Measurements from ENCODE around the gene ARL17B. TPM values are rescaled to one million over a fixed set of nuclear protein-coding genes. Genes with fewer than 3 reads are reported as not detected.
"Not testable (repeated sequence)": the region's sequence is repeated elsewhere in the genome, so short reads cannot be mapped to it uniquely, and the experiment has no call there.

The ARL17B gene
- total RNA-seq, 2 donors from 2014 or later: 20.1 to 39.7 TPM

- H3K27ac ChIP-seq; H3K4me1 ChIP-seq (replicated peaks); H3K4me3 ChIP-seq; DNase-seq (ENCODE audit: low spot score); H3K9me3 ChIP-seq; intact Hi-C loops (cut with DNase I); H3K36me3 ChIP-seq; H3K27me3 ChIP-seq (replicated peaks; ENCODE audit: insufficient read depth): not testable (repeated sequence)
- no CpG with 5 or more reads among the region's 3 CpGs for WGBS
Measured at GRCh38 chr17:46367520-46367919, 6.0 kb upstream of the ARL17B start.

DNA sequence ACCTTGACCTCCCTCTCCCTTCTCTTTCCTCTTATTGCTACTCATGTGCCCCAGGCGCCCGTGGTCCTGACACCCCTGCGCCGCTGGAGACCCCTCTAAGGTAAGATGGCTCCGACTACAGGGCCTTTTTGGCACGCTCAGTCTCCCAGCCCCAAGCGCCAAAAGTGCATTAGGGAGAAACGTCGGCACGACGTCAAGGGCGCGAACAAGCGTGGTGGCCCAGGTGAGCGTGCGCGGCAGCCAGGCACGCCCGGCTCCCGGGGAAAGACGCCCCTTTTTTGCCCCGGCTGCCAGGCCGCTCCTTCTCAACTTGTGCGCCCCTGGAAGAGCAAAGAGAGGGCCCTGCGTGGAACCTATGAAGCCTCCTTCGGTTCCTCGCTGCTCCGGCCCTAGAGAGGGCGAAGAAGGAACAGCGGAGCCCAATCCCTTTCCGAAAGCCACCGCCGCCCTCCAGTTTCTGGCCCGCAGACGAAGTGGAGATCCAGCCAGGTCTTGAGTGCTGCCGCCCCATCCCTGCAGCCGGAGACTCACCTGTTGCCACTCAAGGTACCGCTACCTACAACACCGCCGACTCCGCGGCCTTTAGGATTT, 326 bp downstream of the ARL17B start:
- DNase-seq (ENCODE audit: low spot score); H3K9me3 ChIP-seq; intact Hi-C loops (cut with DNase I); H3K4me3 ChIP-seq; H3K36me3 ChIP-seq; H3K4me1 ChIP-seq (replicated peaks); H3K27ac ChIP-seq; H3K27me3 ChIP-seq (replicated peaks; ENCODE audit: insufficient read depth): not testable (repeated sequence)
- no CpG with 5 or more reads among the region's 42 CpGs for WGBS

GRCh38 chr17:46353856-46354255, 7.7 kb downstream of the ARL17B start:
- no CpG with 5 or more reads among the region's 4 CpGs for WGBS
- H3K36me3 ChIP-seq; H3K4me1 ChIP-seq (replicated peaks); H3K9me3 ChIP-seq; intact Hi-C loops (cut with DNase I); H3K4me3 ChIP-seq; H3K27ac ChIP-seq; DNase-seq (ENCODE audit: low spot score); H3K27me3 ChIP-seq (replicated peaks; ENCODE audit: insufficient read depth): not testable (repeated sequence)

DNA sequence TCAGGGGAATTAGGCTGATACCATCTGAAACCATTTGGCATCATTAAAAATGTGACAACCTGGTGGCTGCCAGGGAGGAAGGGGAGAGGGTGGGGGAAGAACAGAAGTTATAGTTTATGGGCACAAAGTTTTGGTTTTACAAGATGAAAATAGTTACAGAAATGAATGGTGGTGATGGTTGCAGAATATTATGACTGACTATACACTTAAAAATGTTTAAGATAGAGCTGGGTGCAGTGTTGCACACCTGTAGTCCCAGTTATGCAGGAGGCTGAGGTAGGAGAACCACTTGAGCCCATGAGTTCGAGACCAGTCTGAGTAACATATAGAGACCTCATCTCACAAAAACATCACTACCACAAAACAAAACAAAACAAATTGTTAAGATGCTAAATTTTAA, 12.5 kb downstream of the ARL17B start:
- H3K4me1 ChIP-seq (replicated peaks); H3K36me3 ChIP-seq; H3K9me3 ChIP-seq; H3K27ac ChIP-seq; H3K4me3 ChIP-seq; DNase-seq (ENCODE audit: low spot score); intact Hi-C loops (cut with DNase I); H3K27me3 ChIP-seq (replicated peaks; ENCODE audit: insufficient read depth): not testable (repeated sequence)
- no CpG with 5 or more reads among the region's 1 CpG for WGBS

DNA sequence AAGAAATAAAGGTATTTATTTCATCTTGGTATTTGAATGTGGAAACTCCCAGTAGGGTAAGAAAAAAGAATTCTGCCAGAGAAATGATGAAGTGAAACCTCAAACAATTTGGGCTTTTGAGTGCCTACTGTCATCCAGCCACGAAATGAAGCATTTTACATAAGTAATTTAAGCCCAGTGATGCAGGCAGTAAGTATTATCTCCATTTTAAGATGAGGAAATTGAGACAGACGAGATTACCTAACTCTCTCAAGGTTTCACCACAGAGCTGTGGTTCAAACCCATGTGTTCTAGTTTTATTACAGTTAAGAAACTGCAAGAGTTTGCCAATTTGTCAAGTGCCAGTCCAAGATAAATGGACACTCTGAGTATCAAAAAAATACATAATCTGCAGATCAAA, 13.2 kb downstream of the ARL17B start:
- DNase-seq (ENCODE audit: low spot score); H3K4me1 ChIP-seq (replicated peaks); intact Hi-C loops (cut with DNase I); H3K36me3 ChIP-seq; H3K9me3 ChIP-seq; H3K27ac ChIP-seq; H3K4me3 ChIP-seq; H3K27me3 ChIP-seq (replicated peaks; ENCODE audit: insufficient read depth): not testable (repeated sequence)
- no CpG with 5 or more reads among the region's 2 CpGs for WGBS

- DNase-seq (ENCODE audit: low spot score); H3K4me3 ChIP-seq; intact Hi-C loops (cut with DNase I); H3K36me3 ChIP-seq; H3K4me1 ChIP-seq (replicated peaks); H3K27ac ChIP-seq; H3K27me3 ChIP-seq (replicated peaks; ENCODE audit: insufficient read depth); H3K9me3 ChIP-seq: not testable (repeated sequence)
- no CpG with 5 or more reads among the region's 3 CpGs for WGBS
Measured at GRCh38 chr17:46342131-46342530, 19.4 kb downstream of the ARL17B start.

DNA sequence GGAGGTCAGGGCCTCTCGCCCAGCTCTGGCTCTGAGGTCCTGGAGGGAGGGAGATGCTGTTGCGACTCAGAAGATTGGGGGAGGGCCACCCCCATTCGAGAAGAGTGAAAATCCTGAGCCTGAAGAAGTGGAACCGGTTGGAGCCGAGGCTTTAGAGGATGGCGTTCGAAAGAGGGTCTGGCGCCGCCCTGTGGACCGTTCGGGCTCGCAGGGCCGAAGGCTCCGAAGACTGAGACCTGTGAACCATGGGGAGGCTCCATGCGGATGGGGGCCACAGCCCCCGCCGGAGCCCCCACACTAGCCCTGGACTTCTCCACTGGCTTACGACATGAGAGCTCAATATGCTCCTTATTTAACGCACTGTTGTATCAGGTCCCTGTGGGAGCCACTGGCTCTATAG, 20.3 kb downstream of the ARL17B start:
- H3K27ac ChIP-seq; H3K4me3 ChIP-seq; H3K27me3 ChIP-seq (replicated peaks; ENCODE audit: insufficient read depth); H3K36me3 ChIP-seq; DNase-seq (ENCODE audit: low spot score); intact Hi-C loops (cut with DNase I); H3K4me1 ChIP-seq (replicated peaks); H3K9me3 ChIP-seq: not testable (repeated sequence)
- no CpG with 5 or more reads among the region's 19 CpGs for WGBS

DNA sequence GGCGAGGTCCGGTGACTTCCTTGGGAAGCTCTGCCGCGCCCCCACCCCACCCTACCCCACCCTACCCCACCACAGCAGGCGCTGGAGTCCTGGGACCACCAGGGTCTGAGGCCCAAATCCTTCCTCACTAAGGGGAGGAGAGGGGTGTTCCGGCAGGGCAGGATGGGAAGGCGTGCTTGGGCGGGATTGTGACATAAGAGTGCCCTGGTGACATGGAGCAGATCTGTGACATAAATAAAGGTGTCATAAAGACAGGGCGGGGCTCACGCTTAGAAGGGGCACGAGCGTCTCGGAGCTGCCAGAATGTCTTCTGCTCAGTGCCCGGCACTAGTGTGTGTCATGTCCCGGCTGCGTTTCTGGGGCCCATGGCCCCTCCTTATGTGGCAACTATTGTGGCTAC, 66.7 kb downstream of the ARL17B start, which contains the start of gene LRRC37A:
Gene LRRC37A (plus strand): TSS at position 301 of the 400 bp plus-strand sequence. CDS start 3 bp downstream, at position 304.
- H3K27me3 ChIP-seq (replicated peaks; ENCODE audit: insufficient read depth); H3K4me3 ChIP-seq; H3K9me3 ChIP-seq; DNase-seq (ENCODE audit: low spot score); intact Hi-C loops (cut with DNase I); H3K36me3 ChIP-seq; H3K4me1 ChIP-seq (replicated peaks); H3K27ac ChIP-seq: not testable (repeated sequence)
- WGBS: no CpG with 5 or more reads among the region's 16 CpGs

GRCh38 chr17:46291618-46292017, 69.9 kb downstream of the ARL17B start:
- intact Hi-C loops (cut with DNase I): not testable (repeated sequence)

DNA sequence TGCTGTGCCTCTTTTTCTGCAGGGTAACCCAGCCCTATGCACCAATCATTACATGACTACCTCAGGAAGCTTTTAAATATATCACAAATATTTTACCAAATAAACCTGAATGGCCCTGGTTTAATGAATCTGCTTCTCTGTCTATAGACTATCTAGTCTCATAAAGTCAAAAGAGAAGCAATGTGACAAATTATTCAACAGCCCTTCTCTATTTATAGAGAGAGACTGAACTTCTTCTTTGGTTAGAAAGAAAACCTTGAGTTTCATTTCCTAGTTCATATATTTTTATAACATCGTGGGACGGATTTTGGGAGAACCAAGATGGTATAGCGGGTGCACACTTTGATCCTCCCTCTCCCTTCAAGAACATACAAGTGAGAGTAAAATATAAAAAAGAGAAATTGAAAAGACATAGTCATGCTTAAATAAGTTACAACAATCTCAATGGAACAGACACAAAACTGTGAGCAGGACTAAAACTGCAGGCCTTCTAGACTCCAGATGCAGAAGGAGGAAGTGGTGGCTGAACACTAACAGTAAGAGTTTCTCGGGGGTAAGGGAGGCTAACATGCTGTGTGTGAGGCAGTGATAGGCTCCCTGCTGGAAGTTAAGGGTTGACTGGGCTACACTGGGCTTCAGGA, 70.5 kb downstream of the ARL17B start:
- intact Hi-C loops (cut with DNase I); H3K36me3 ChIP-seq; DNase-seq (ENCODE audit: low spot score); H3K4me1 ChIP-seq (replicated peaks); H3K27me3 ChIP-seq (replicated peaks; ENCODE audit: insufficient read depth); H3K9me3 ChIP-seq; H3K27ac ChIP-seq; H3K4me3 ChIP-seq: not testable (repeated sequence)
- 87% methylated on average over 4 of the region's 4 CpGs for WGBS

More at GRCh38 chr17:46291618-46292017, 69.9 kb downstream of the ARL17B start:
- not testable (repeated sequence) for H3K4me1 ChIP-seq (replicated peaks); H3K27me3 ChIP-seq (replicated peaks; ENCODE audit: insufficient read depth); DNase-seq (ENCODE audit: low spot score); H3K9me3 ChIP-seq; H3K36me3 ChIP-seq; H3K4me3 ChIP-seq; H3K27ac ChIP-seq
- WGBS: 90% methylated on average over 8 of the region's 8 CpGs

GRCh38 chr17:46287587-46287986, 74.0 kb downstream of the ARL17B start:
- H3K4me3 ChIP-seq; H3K4me1 ChIP-seq (replicated peaks); intact Hi-C loops (cut with DNase I); H3K27ac ChIP-seq; H3K9me3 ChIP-seq; H3K36me3 ChIP-seq; H3K27me3 ChIP-seq (replicated peaks; ENCODE audit: insufficient read depth); DNase-seq (ENCODE audit: low spot score): not testable (repeated sequence)
- WGBS: 77% methylated on average over 7 of the region's 7 CpGs

Data from prostate gland (tissue), 2 donors.